Neural progenitor cell (in vitro differentiated cells): Measurements from ENCODE around the gene PLB1. TPM values are rescaled to one million over a fixed set of nuclear protein-coding genes. Genes with fewer than 3 reads are reported as not detected.

ENCODE experiments used
- DNase-seq: peaks from one replicate; pipeline ENCODE4 v3.0.0-alpha.2; 2016; ENCODE audit warnings: low spot score
- H2AFZ ChIP-seq: fragments of 200-600 bp; sonication (generic); replicated peaks from 2 replicates; pipeline ENCODE4 v1.6.1; 2016; ENCODE audit warnings: antibody characterized with exemption
- H3F3A ChIP-seq: fragments of 200-600 bp; sonication (generic); 2 replicates; pipeline ENCODE4 v1.6.1; 2016; ENCODE audit warnings: antibody characterized with exemption, low read depth
- H3K27ac ChIP-seq: fragments of 200-600 bp; sonication (generic); 2 replicates; pipeline ENCODE4 v1.5.1; 2016; ENCODE audit warnings: mild to moderate bottlenecking
- H3K27me3 ChIP-seq: fragments of 200-600 bp; sonication (generic); 2 replicates; pipeline ENCODE4 v1.6.1; 2016; ENCODE audit warnings: mild to moderate bottlenecking, moderate library complexity
- H3K36me3 ChIP-seq: fragments of 200-600 bp; sonication (generic); 2 replicates; pipeline ENCODE4 v1.5.1; 2016
- H3K4me1 ChIP-seq: fragments of 200-600 bp; sonication (generic); 2 replicates; pipeline ENCODE4 v1.6.1; 2016; ENCODE audit warnings: mixed run types
- H3K4me2 ChIP-seq: fragments of 200-600 bp; sonication (generic); 2 replicates; pipeline ENCODE4 v1.6.1; 2016
- H3K4me3 ChIP-seq: fragments of 200-600 bp; sonication (generic); 2 replicates; pipeline ENCODE4 v1.5.1; 2016
- H3K79me2 ChIP-seq: fragments of 200-600 bp; sonication (generic); 2 replicates; pipeline ENCODE4 v1.6.1; 2016; ENCODE audit warnings: low read depth
- H3K9ac ChIP-seq: fragments of 200-600 bp; sonication (generic); 2 replicates; pipeline ENCODE4 v1.6.1; 2016
- H3K9me3 ChIP-seq: fragments of 200-600 bp; sonication (generic); 2 replicates; pipeline ENCODE4 v1.5.1; 2016; ENCODE audit warnings: low read depth
- H4K20me1 ChIP-seq: fragments of 200-600 bp; sonication (generic); 2 replicates; pipeline ENCODE4 v1.6.1; 2016; ENCODE audit warnings: low read depth
- H3K27ac Mint-ChIP-seq: 3 replicates; pipeline ENCODE4 v1.8.0; 2021; ENCODE audit warnings: mixed read lengths
- H3K27me3 Mint-ChIP-seq: 2 replicates; pipeline ENCODE4 v1.8.0; 2022; ENCODE audit warnings: low read depth, mild to moderate bottlenecking, inconsistent platforms, moderate library complexity, mixed read lengths; ENCODE audit not compliant: insufficient read depth
- H3K36me3 Mint-ChIP-seq: 3 replicates; pipeline ENCODE4 v1.8.0; 2021; ENCODE audit warnings: mixed read lengths
- H3K4me1 Mint-ChIP-seq: 3 replicates; pipeline ENCODE4 v1.8.0; 2021; ENCODE audit warnings: mixed read lengths
- H3K4me3 Mint-ChIP-seq: 3 replicates; pipeline ENCODE4 v1.8.0; 2021; ENCODE audit warnings: mild to moderate bottlenecking, moderate library complexity, mixed read lengths
- H3K9me3 Mint-ChIP-seq: 3 replicates; pipeline ENCODE4 v1.8.0; 2020; ENCODE audit warnings: mixed read lengths
- CTCF ChIP-seq: fragments of 200-600 bp; sonication (generic); IDR thresholded peaks from 2 replicates; pipeline ENCODE4 v1.5.1; 2017; ENCODE audit warnings: antibody characterized with exemption, mild to moderate bottlenecking
- EZH2 ChIP-seq: fragments of 200-600 bp; sonication (generic); IDR thresholded peaks from 2 replicates; pipeline ENCODE4 v1.6.1; 2017; ENCODE audit warnings: antibody characterized with exemption, mild to moderate bottlenecking, moderate library complexity
- EZH2phosphoT487 ChIP-seq: fragments of 200-600 bp; sonication (generic); IDR thresholded peaks from 2 replicates; pipeline ENCODE4 v1.6.1; 2017; ENCODE audit warnings: antibody characterized with exemption
- total RNA-seq: library from RNA; depleted of rRNA; stranded (reverse); fragments of >200 nt; gene quantifications from 2 replicates; pipeline ENCODE4 v1.2.3, GENCODE V29; 2015; ENCODE audit warnings: low replicate concordance

Gene PLB1
- total RNA-seq, 1 donor from 2014 or later: not detected

GRCh38 chr2:28594332-28595108, 98.7 kb downstream of the PLB1 start:
- H3K9me3 Mint-ChIP-seq: no peaks in the 10 kb centered on the region
- no peak overlapping the region for H3K27ac ChIP-seq

GRCh38 chr2:28595323-28595722, 99.5 kb downstream of the PLB1 start:
- H3K9me3 ChIP-seq: no peaks in the 10 kb centered on the region
- no peak overlapping the region for H3K9ac ChIP-seq
- H3F3A ChIP-seq: no peaks in the 10 kb centered on the region
- H3K79me2 ChIP-seq: no peaks in the 10 kb centered on the region
- H4K20me1 ChIP-seq: no peaks in the 10 kb centered on the region
- peaks cover 27% of the 10 kb centered on the region for H3K4me1 Mint-ChIP-seq
- no peak overlapping the region for H3K4me2 ChIP-seq
- H3K4me1 ChIP-seq: peaks cover 7% of the 10 kb centered on the region
- no peak overlapping the region for H2AFZ ChIP-seq
- H3K27ac ChIP-seq: no peak overlapping the region
- TF ChIP-seq EZH2phosphoT487: no peak
- no peak for TF ChIP-seq CTCF
- no peak for TF ChIP-seq EZH2
- no peak overlapping the region for H3K4me3 Mint-ChIP-seq
- H3K9me3 Mint-ChIP-seq: no peaks in the 10 kb centered on the region
- H3K27me3 ChIP-seq: no peaks in the 10 kb centered on the region
- H3K27me3 Mint-ChIP-seq: peaks cover 10% of the 10 kb centered on the region
- no peak overlapping the region for H3K27ac Mint-ChIP-seq
- no peaks in the 10 kb centered on the region for H3K36me3 ChIP-seq
- no peaks in the 10 kb centered on the region for H3K36me3 Mint-ChIP-seq
- H3K4me3 ChIP-seq: no peak overlapping the region
- no peak for DNase-seq

More at GRCh38 chr2:28594332-28595108, 98.7 kb downstream of the PLB1 start:
- no peak overlapping the region for H3K9ac ChIP-seq
- H3K4me3 ChIP-seq: no peak overlapping the region
- no peaks in the 10 kb centered on the region for H3K36me3 ChIP-seq
- no peaks in the 10 kb centered on the region for H3F3A ChIP-seq
- H3K9me3 ChIP-seq: no peaks in the 10 kb centered on the region
- peaks cover 7% of the 10 kb centered on the region for H3K4me1 ChIP-seq
- peaks cover 10% of the 10 kb centered on the region for H3K27me3 Mint-ChIP-seq
- no peak overlapping the region for H3K4me3 Mint-ChIP-seq
- H3K79me2 ChIP-seq: no peaks in the 10 kb centered on the region
- peak overlapping the region; percentile 27 for H2AFZ ChIP-seq
- no peak overlapping the region for H3K4me2 ChIP-seq
- peaks cover 29% of the 10 kb centered on the region for H3K4me1 Mint-ChIP-seq
- DNase-seq: peak; percentile 91
- H3K36me3 Mint-ChIP-seq: no peaks in the 10 kb centered on the region
- no peak overlapping the region for H3K27ac Mint-ChIP-seq
- TF ChIP-seq EZH2phosphoT487 (no peak), CTCF (peak; percentile 90), EZH2 (no peak)
- H3K27me3 ChIP-seq: no peaks in the 10 kb centered on the region
- no peaks in the 10 kb centered on the region for H4K20me1 ChIP-seq

GRCh38 chr2:28598484-28598883, 102.6 kb downstream of the PLB1 start:
- DNase-seq: no peak
- no peaks in the 10 kb centered on the region for H3K9me3 Mint-ChIP-seq
- H3K4me3 ChIP-seq: no peak overlapping the region
- TF ChIP-seq EZH2 (no peak), CTCF (no peak), EZH2phosphoT487 (no peak)
- H3F3A ChIP-seq: no peaks in the 10 kb centered on the region
- no peaks in the 10 kb centered on the region for H3K4me1 ChIP-seq
- H3K9me3 ChIP-seq: no peaks in the 10 kb centered on the region
- no peaks in the 10 kb centered on the region for H3K36me3 Mint-ChIP-seq
- H3K27ac ChIP-seq: no peak overlapping the region
- H3K27me3 Mint-ChIP-seq: peaks cover 11% of the 10 kb centered on the region
- peaks cover 18% of the 10 kb centered on the region for H3K4me1 Mint-ChIP-seq
- H3K4me2 ChIP-seq: no peak overlapping the region
- no peaks in the 10 kb centered on the region for H4K20me1 ChIP-seq
- no peaks in the 10 kb centered on the region for H3K36me3 ChIP-seq
- H3K4me3 Mint-ChIP-seq: no peak overlapping the region
- no peaks in the 10 kb centered on the region for H3K79me2 ChIP-seq
- no peak overlapping the region for H3K27ac Mint-ChIP-seq
- no peak overlapping the region for H3K9ac ChIP-seq
- no peaks in the 10 kb centered on the region for H3K27me3 ChIP-seq
- H2AFZ ChIP-seq: no peak overlapping the region
